Brain microvascular endothelial cell (primary cell): ENCODE data around the gene IL1R2.

Source experiments
- DNase-seq: peaks from one replicate; pipeline ENCODE4 v3.0.0-alpha.2; 2020
- H3K27ac ChIP-seq: fragments of 250-450 bp; sonication (Bioruptor Pico); 2 replicates; pipeline ENCODE4 v1.5.1; 2020; ENCODE audit warnings: mild to moderate bottlenecking, moderate library complexity
- H3K27me3 ChIP-seq: fragments of 250-450 bp; sonication (Bioruptor Pico); replicated peaks from 2 replicates; pipeline ENCODE4 v1.5.1; 2020; ENCODE audit warnings: mild to moderate bottlenecking
- H3K36me3 ChIP-seq: fragments of 250-450 bp; sonication (Bioruptor Pico); replicated peaks from 2 replicates; pipeline ENCODE4 v1.5.1; 2020; ENCODE audit warnings: mild to moderate bottlenecking
- H3K4me3 ChIP-seq: 2 replicates; pipeline ENCODE4 v1.5.1; 2011; ENCODE audit warnings: low read depth, mild to moderate bottlenecking, control low read depth, low read length, moderate library complexity
- CTCF ChIP-seq: IDR thresholded peaks from 2 replicates; pipeline ENCODE4 v1.5.1; 2011; ENCODE audit warnings: low read depth, mild to moderate bottlenecking, moderate library complexity, low read length, control low read depth, inconsistent platforms; ENCODE audit errors: missing control alignments
- in situ Hi-C: cut with HindIII; loops from 2 replicates; pipeline ENCODE4 v1.10.0; 2017; ENCODE audit warnings: low sequenced_read_pairs, low pct_ligation_motif_present

IL1R2 gene

GRCh38 chr2:102005449-102005848, 13.7 kb downstream of the IL1R2 start:
- Histone ChIP-seq H3K27ac (no peak overlapping the region), H3K36me3 (no peaks in the 10 kb centered on the region), H3K4me3 (no peak overlapping the region), H3K27me3 (no peaks in the 10 kb centered on the region)
- no peak for DNase-seq
- TF ChIP-seq CTCF = no peak
- in situ Hi-C loops = loop anchor here (10.0 kb wide), 1 partner anchor 239 kb away; no protein-coding TSS in a partner anchor

GRCh38 chr2:102005989-102006885, 14.5 kb downstream of the IL1R2 start:
- Histone ChIP-seq H3K27me3 (no peaks in the 10 kb centered on the region), H3K27ac (no peak overlapping the region), H3K4me3 (no peak overlapping the region), H3K36me3 (no peaks in the 10 kb centered on the region)
- DNase-seq = peak; percentile 50
- TF ChIP-seq CTCF = peak; percentile 83
- in situ Hi-C loops = loop anchor here (10.0 kb wide), 1 partner anchor 239 kb away; no protein-coding TSS in a partner anchor

- DNase-seq = no peak
- in situ Hi-C loops = loop anchor here (10.0 kb wide), 1 partner anchor 238 kb away; no protein-coding TSS in a partner anchor
- TF ChIP-seq CTCF = no peak
- H3K4me3 ChIP-seq = no peak overlapping the region
- no peaks in the 10 kb centered on the region for H3K27me3 ChIP-seq
- no peak overlapping the region for H3K27ac ChIP-seq
- no peaks in the 10 kb centered on the region for H3K36me3 ChIP-seq
Observed at GRCh38 chr2:102006886-102007278, 15.1 kb downstream of the IL1R2 start.

GRCh38 chr2:102008490-102008889, 16.7 kb downstream of the IL1R2 start:
- Histone ChIP-seq H3K36me3 (no peaks in the 10 kb centered on the region), H3K4me3 (no peak overlapping the region)

GRCh38 chr2:102009557-102009956, 17.8 kb downstream of the IL1R2 start:
- Histone ChIP-seq H3K36me3 (no peaks in the 10 kb centered on the region), H3K27me3 (no peaks in the 10 kb centered on the region), H3K4me3 (no peak overlapping the region), H3K27ac (no peak overlapping the region)
- DNase-seq = no peak
- in situ Hi-C loops = loop anchor here (10.0 kb wide), 1 partner anchor 235 kb away; no protein-coding TSS in a partner anchor
- TF ChIP-seq CTCF = no peak

More at GRCh38 chr2:102008490-102008889, 16.7 kb downstream of the IL1R2 start:
- no peak for TF ChIP-seq CTCF
- H3K27me3 ChIP-seq = no peaks in the 10 kb centered on the region
- in situ Hi-C loops = loop anchor here (10.0 kb wide), 1 partner anchor 236 kb away; no protein-coding TSS in a partner anchor
- no peak overlapping the region for H3K27ac ChIP-seq
- DNase-seq = no peak

- H3K4me3 ChIP-seq = no peak overlapping the region
- in situ Hi-C loops = no loop called here
- H3K36me3 ChIP-seq = no peaks in the 10 kb centered on the region
- DNase-seq = no peak
- H3K27me3 ChIP-seq = no peaks in the 10 kb centered on the region
- no peak overlapping the region for H3K27ac ChIP-seq
- no peak for TF ChIP-seq CTCF
Observed at GRCh38 chr2:102010902-102011301, 19.1 kb downstream of the IL1R2 start.
